ENCODE measurements around the gene CABLES1.

DNA sequence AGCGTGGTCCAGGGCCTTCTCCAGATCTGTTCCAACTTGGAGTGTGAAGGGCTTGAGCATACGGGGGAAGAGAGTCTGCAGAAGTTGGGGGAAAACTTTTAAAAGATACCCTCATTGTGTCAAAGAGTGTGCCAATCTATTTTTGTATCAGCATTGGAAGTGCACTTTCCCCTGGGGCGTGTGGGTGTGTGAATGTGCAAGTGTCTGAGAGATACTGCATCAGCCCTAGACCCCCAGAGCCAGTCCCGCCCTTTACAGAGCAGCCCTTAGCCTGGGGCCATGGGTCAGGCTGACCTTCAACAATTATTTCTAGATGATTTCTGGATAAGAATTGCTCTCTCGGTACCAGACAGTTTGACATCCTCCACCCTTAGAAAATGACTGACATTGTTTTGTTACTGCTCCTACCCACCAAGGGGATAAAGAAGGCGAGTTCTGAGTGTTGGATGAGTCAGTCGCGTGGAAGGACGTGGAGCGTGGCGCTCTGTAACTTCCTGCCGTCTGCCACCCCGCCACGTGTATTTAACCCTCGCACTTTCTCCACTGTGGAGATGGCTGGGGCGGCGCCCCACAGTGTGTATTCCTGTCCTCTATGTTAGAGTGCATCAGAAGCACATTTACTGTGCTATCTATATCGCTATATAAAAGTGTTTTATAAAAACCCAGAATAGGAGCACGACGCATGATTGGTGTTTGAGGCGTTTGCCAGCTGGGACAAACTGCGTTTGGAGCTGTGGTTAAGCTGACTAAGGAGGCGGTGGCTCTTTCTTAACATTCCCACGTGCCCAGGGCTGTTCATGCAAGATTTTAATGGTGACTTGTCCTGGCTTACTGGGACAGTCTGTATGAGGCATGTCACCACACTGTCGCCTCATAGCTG lies 122.6 kb downstream of the CABLES1 start:
- TF ChIP-seq POLR2A (IDR thresholded peaks at IDR 0.05): no peak
- TF ChIP-seq, protein P1, sequence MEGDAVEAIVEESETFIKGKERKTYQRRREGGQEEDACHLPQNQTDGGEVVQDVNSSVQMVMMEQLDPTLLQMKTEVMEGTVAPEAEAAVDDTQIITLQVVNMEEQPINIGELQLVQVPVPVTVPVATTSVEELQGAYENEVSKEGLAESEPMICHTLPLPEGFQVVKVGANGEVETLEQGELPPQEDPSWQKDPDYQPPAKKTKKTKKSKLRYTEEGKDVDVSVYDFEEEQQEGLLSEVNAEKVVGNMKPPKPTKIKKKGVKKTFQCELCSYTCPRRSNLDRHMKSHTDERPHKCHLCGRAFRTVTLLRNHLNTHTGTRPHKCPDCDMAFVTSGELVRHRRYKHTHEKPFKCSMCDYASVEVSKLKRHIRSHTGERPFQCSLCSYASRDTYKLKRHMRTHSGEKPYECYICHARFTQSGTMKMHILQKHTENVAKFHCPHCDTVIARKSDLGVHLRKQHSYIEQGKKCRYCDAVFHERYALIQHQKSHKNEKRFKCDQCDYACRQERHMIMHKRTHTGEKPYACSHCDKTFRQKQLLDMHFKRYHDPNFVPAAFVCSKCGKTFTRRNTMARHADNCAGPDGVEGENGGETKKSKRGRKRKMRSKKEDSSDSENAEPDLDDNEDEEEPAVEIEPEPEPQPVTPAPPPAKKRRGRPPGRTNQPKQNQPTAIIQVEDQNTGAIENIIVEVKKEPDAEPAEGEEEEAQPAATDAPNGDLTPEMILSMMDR (IDR thresholded peaks at IDR 0.05): no peak

Measured in thyroid gland (tissue), 4 donors.